RWPE2 (cell line): ENCODE measurements around the gene EID1.

Experiments
- ATAC-seq: fragments of 200-7000 bp; cut with Tn5 transposase; 3 replicates; pipeline ENCODE4 v1.9.1; 2021; ENCODE audit warnings: low read depth
- DNase-seq: peaks from one replicate; pipeline ENCODE4 v3.0.0-alpha.2; 2020; ENCODE audit warnings: low spot score
- H3K27ac ChIP-seq: fragments of 450-650 bp; 2 replicates; pipeline ENCODE4 v1.5.1; 2017; ENCODE audit warnings: mild to moderate bottlenecking; ENCODE audit not compliant: poor library complexity, severe bottlenecking
- H3K27me3 ChIP-seq: fragments of 250-450 bp; sonication (Bioruptor Pico); 2 replicates; pipeline ENCODE4 v1.5.1; 2021; ENCODE audit warnings: mild to moderate bottlenecking, moderate library complexity; ENCODE audit not compliant: insufficient read depth, poor library complexity, severe bottlenecking
- H3K36me3 ChIP-seq: fragments of 250-450 bp; sonication (Bioruptor Pico); 2 replicates; pipeline ENCODE4 v1.5.1; 2020; ENCODE audit warnings: low read depth, mild to moderate bottlenecking, moderate library complexity
- H3K4me1 ChIP-seq: fragments of 250-450 bp; sonication (Bioruptor Pico); 2 replicates; pipeline ENCODE4 v1.5.1; 2021; ENCODE audit warnings: mild to moderate bottlenecking, moderate library complexity; ENCODE audit not compliant: insufficient read depth, poor library complexity, severe bottlenecking
- H3K4me3 ChIP-seq: fragments of 250-450 bp; sonication (Bioruptor Pico); 2 replicates; pipeline ENCODE4 v1.5.1; 2021; ENCODE audit warnings: mild to moderate bottlenecking, moderate library complexity; ENCODE audit not compliant: severe bottlenecking
- H3K9me3 ChIP-seq: fragments of 250-450 bp; sonication (Bioruptor Pico); 2 replicates; pipeline ENCODE4 v1.5.1; 2021; ENCODE audit warnings: mild to moderate bottlenecking, moderate library complexity; ENCODE audit not compliant: severe bottlenecking
- CTCF ChIP-seq: fragments of 450-650 bp; IDR thresholded peaks from one replicate; pipeline ENCODE4 v1.5.1; 2017; ENCODE audit warnings: mild to moderate bottlenecking, moderate library complexity; ENCODE audit not compliant: poor library complexity, severe bottlenecking

The EID1 gene

GRCh38 chr15:48893311-48893710 lies 15.4 kb downstream of the EID1 start:
- peaks cover 9% of the 10 kb centered on the region for H3K4me1 ChIP-seq
- no peak overlapping the region for H3K4me3 ChIP-seq
- no peaks in the 10 kb centered on the region for H3K9me3 ChIP-seq
- TF ChIP-seq CTCF, result no peak
- H3K27me3 ChIP-seq, result no peaks in the 10 kb centered on the region
- H3K36me3 ChIP-seq, result no peaks in the 10 kb centered on the region
- H3K27ac ChIP-seq, result no peak overlapping the region
- ATAC-seq (no peak), DNase-seq (no peak)

DNA sequence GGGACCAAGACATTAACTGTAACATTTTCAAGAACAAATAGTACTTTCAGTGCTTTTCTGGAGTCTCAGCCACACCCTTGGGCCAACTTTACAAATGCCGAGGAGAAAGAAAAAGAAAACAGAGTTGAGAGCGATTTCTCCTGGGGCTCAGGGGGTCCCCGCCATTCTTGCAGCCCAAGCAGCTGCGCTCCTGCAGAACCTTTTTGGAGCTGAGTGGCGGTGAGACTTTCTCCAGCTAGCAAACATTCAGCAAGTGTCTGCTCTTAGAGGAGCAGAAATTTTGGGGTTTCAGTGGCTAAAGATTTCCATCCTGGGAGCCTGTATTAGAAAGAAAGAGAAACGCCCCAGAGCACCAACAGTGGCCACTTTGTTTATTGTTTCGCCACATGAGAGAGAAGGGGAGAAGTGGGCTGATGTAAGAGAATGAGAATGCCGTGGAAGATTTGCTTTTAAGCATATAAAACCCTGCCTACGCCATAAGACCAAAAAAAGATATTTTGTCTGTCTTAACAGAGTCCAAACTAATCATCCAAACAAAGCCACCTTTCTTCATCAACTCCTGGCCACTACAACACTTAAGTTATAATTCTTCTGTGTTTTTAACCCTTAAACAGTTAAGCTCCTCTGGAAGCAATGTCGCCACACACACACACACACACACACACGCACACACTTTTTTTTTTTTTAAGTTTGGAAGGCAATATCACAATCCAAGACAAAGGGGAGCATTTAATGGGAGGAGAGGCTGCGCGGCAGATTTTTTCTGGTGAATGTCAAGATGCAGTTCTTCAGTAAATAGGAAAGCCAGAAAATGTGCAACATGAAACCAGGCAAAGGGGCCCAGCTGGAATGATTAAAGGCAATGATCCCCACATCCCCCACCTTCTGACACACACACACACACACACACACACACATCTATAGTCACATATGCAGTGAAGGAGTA lies 19.2 kb downstream of the EID1 start:
- no peaks in the 10 kb centered on the region for H3K9me3 ChIP-seq
- TF ChIP-seq CTCF, result no peak
- peak; percentile 34; the same call in 1 of the 3 replicates for ATAC-seq
- no peak for DNase-seq
- H3K36me3 ChIP-seq, result no peaks in the 10 kb centered on the region
- H3K4me1 ChIP-seq, result no peaks in the 10 kb centered on the region
- H3K27me3 ChIP-seq, result no peaks in the 10 kb centered on the region
- H3K4me3 ChIP-seq, result no peak overlapping the region
- no peak overlapping the region for H3K27ac ChIP-seq

GRCh38 chr15:48898032-48898431 lies 20.1 kb downstream of the EID1 start:
- TF ChIP-seq CTCF, result no peak
- Histone ChIP-seq H3K4me3 (no peak overlapping the region), H3K27me3 (no peaks in the 10 kb centered on the region), H3K9me3 (no peaks in the 10 kb centered on the region), H3K27ac (no peak overlapping the region), H3K4me1 (no peaks in the 10 kb centered on the region), H3K36me3 (no peaks in the 10 kb centered on the region)
- no peak for ATAC-seq
- DNase-seq, result no peak

DNA sequence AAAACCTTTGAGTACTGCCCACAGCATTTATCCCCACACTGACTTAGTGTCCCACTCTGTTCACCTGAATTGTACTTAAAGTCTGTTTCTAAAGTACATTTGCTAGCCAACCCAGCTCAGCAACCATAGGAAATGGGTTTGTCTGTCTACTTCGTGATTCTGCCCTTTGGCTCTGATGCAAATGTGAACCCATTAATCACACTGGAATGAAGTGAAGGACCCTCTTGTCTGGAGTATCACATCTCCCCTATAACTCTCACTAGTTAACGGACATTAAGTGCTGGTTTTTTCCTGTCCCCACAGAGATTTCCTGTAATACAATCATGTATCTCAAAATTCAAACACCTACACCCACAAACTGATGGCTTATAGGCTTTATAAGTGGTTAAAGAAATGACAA lies 20.5 kb downstream of the EID1 start:
- Histone ChIP-seq H3K27ac (no peak overlapping the region), H3K9me3 (no peaks in the 10 kb centered on the region), H3K36me3 (no peaks in the 10 kb centered on the region), H3K4me1 (no peaks in the 10 kb centered on the region), H3K4me3 (no peak overlapping the region), H3K27me3 (no peaks in the 10 kb centered on the region)
- TF ChIP-seq CTCF, result no peak
- no peak for ATAC-seq
- DNase-seq, result no peak

DNA sequence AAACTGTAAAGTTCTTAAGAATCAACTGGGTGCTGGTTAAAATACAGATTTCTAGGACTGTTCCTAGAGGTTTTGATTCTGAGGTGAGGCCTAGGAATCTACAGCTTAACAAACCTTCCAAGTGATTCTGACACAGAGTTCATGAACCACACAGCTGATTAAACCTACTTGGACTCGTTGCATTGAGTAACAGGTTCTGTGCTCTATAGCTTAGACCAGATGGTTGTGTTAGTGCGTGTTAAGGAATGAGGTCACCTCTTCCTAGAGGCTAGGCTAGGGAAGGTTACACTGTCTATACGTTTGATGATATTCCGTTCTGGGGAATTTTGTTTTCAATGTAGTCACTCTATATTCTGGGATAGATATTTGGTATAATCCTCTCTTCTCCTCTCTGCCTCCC lies 21.9 kb downstream of the EID1 start:
- no peak overlapping the region for H3K4me3 ChIP-seq
- DNase-seq (no peak), ATAC-seq (no peak)
- no peak for TF ChIP-seq CTCF
- no peaks in the 10 kb centered on the region for H3K9me3 ChIP-seq
- no peak overlapping the region for H3K27ac ChIP-seq
- H3K4me1 ChIP-seq, result no peaks in the 10 kb centered on the region
- no peaks in the 10 kb centered on the region for H3K27me3 ChIP-seq
- no peaks in the 10 kb centered on the region for H3K36me3 ChIP-seq
